GM21723 (cell line): Measurements from ENCODE around the gene HOXC9.
"Not testable (repeated sequence)": the region's sequence is repeated elsewhere in the genome, so short reads cannot be mapped to it uniquely, and the experiment has no call there.

Experiments used
- ATAC-seq: cut with Tn5 transposase; IDR thresholded peaks from one replicate; pipeline ENCODE4 v1.9.1; 2021; ENCODE audit warnings: mild to moderate bottlenecking, moderate library complexity; ENCODE audit not compliant: unreplicated experiment

HOXC9 gene

GRCh38 chr12:54036620-54037359 lies 36.8 kb downstream of the HOXC9 start:
- no peak for ATAC-seq

GRCh38 chr12:54037360-54038283 lies 37.7 kb downstream of the HOXC9 start:
- ATAC-seq, result no peak

GRCh38 chr12:54038284-54038870 lies 38.4 kb downstream of the HOXC9 start:
- ATAC-seq, result no peak

- no peak for ATAC-seq
Measured at GRCh38 chr12:54038871-54039414, 39.0 kb downstream of the HOXC9 start.

- ATAC-seq, result no peak
Measured at GRCh38 chr12:54039417-54040147, 39.6 kb downstream of the HOXC9 start.

GRCh38 chr12:54040148-54040494 lies 40.2 kb downstream of the HOXC9 start:
- no peak for ATAC-seq

- ATAC-seq, result no peak
Measured at GRCh38 chr12:54040648-54041047, 40.7 kb downstream of the HOXC9 start.

- ATAC-seq, result no peak
Measured at GRCh38 chr12:54041097-54041690, 41.2 kb downstream of the HOXC9 start.

- not testable (repeated sequence) for ATAC-seq
Measured at GRCh38 chr12:54042033-54042432, 42.1 kb downstream of the HOXC9 start.

GRCh38 chr12:54042970-54043853 lies 43.3 kb downstream of the HOXC9 start:
- no peak for ATAC-seq

GRCh38 chr12:54044425-54045103 lies 44.6 kb downstream of the HOXC9 start:
- ATAC-seq, result no peak

- ATAC-seq, result no peak
Measured at GRCh38 chr12:54045401-54045800, 45.4 kb downstream of the HOXC9 start.

GRCh38 chr12:54045868-54046521 lies 46.0 kb downstream of the HOXC9 start:
- ATAC-seq, result no peak

- ATAC-seq, result no peak
Measured at GRCh38 chr12:54046809-54047159, 46.8 kb downstream of the HOXC9 start.

- ATAC-seq, result no peak
Measured at GRCh38 chr12:54047160-54047963, 47.4 kb downstream of the HOXC9 start.

- no peak for ATAC-seq
Measured at GRCh38 chr12:54047964-54048303, 48.0 kb downstream of the HOXC9 start.

- no peak for ATAC-seq
Measured at GRCh38 chr12:54048406-54049093, 48.6 kb downstream of the HOXC9 start.
